Activated T-helper 1 cell treated with Interleukin-2 at 50 U/mL for 16 hours (primary cell): ENCODE results near the gene LY6G6F.

Source experiments
- DNase-seq: peaks from one replicate; pipeline ENCODE4 v3.0.0-alpha.2; 2020; ENCODE audit warnings: low read depth

Gene LY6G6F, protein sequence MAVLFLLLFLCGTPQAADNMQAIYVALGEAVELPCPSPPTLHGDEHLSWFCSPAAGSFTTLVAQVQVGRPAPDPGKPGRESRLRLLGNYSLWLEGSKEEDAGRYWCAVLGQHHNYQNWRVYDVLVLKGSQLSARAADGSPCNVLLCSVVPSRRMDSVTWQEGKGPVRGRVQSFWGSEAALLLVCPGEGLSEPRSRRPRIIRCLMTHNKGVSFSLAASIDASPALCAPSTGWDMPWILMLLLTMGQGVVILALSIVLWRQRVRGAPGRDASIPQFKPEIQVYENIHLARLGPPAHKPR

DNA sequence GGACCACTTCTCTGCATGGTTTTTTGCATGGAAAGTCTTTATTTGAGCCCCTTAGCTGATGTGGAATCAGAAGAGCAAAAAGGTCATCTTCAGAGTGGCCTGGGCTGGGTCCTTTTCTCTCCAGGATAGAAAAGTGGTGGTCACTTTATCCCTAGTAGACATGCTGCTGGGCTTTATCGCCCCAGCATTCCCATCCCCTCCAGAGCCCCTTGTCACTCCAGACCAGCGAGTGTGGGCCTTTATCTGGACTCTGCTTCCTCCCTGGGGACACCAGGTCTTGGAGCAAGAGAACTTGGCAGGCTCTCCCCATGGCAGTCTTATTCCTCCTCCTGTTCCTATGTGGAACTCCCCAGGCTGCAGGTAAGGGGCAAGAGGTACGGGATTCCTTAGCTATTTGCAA is at the start of gene LY6G6F:
Gene LY6G6F, plus strand, starts transcription at position 268 of the 400 bp plus-strand sequence. Its CDS starts 41 bp downstream, at position 309.
- DNase-seq = no peak

DNA sequence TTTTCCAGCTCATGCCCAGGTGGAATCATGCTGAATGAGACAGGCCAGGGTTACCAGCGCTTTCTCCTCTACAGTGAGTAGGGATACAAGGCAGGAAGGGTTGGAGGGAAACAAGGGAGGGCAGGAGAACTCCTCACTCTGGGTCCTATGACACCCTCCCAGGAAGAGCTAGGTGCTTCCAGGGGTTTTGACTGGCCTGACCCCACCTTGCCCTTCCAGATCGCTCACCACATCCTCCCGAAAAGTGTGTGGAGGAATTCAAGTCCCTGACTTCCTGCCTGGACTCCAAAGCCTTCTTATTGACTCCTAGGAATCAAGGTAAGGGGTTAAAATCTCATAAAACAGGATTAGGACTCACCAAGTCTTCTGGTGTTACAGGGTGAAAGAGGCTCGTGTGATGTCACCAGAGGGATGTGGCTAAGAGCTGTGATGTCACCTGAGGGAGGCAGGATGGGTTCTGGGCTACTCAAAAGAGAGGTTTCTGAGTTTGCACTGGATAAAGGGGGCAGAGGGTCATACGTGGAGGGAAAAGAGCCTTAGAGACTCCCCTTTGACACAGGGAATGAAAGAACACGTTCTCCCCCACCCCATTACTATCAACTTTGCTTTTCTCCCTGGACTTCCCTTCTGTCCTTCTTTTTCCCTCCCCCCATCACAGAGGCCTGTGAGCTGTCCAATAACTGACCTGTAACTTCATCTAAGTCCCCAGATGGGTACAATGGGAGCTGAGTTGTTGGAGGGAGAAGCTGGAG is 49.1 kb upstream of the LY6G6F start:
- no peak for DNase-seq

DNA sequence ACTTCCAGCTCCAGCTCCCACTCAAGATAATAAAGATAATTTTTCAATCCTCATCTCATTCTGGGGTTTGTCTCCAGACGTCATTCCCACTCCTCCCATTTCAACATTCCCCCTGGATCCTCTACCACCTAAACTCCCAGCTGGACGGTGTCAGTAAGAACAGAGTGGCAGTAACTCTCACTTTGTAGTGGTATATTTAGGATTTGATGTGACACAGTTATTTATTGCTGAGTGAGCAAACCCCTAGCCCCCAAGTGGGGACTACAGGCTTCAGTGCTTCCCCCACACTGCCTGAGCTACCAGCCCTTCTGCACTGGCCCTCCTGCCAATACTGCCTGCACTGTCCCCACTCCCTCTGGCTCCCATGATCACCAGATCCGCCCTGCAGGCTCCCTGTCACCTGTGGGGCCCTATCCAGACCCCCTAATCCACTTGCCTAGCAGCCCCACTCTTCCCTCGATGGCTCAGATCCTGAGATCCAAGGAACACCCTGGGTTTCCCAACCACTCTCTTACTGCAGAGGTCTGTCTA is 48.4 kb upstream of the LY6G6F start:
- DNase-seq = no peak

DNA sequence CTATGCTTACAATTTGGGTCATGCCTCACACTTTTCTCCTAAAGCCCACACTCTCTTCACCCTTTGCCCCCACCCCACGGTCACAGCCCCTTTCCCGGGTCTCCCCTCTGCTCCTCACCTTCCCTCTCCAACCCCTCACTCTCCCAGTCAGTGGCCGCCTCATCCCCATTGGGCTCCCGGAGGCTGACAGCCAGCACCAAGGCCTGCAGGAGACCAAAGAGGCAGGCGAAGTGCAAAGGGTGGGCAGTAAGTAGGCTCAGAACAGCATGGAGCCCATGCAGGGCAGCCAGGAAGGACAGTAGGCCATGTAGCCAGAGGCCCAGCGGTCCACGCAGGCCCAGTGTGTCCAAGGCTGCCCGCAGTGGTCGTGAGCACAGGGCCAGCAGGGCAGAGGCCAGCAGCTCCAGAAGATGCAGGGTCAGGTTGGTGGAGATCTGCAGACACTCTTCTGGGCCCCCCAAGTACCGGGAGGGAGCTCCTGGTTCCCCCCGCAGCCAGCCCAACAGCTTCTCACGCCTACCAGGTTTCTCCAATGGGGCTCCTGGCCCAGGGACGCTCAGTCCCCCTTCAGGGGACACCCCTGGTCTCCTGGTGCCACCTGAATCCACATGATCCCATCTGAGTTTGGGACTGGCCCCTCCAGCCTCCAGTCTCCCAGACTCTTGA is 47.5 kb upstream of the LY6G6F start:
- no peak for DNase-seq

DNA sequence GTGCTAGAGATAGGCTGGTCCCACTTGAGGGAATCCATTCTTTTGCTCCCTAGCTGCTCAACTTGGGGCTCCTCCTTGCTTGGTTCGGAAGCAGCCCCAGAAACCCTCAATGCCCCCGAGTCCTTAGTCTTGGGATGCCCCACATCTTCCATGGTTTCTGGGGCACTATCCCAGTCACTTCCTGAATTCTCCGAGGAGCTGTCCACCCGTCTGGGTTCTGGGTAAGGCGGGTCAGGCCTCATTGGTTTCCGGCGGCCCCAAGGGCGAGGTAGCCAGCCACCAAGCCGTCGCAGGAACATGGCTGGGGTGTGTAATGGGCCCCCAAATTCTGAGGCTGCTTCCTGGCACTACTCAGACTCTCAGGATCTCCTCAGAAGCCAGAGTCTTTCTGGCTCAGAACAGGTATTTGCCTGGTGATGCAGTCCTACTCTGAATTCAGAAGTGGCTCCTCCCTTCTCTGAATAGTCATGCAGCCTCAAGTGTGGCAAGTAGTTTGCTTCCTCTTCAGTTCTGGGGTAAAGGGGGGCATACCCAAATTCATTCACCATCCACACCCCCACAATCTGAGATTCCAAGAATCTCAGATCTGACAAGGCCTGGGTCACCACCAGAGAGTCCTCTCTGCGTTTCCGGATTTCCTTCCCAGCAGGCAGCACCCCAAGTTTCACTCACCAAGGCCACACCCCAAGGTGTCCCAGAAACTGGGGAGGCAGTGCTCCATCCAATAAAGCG is 46.9 kb upstream of the LY6G6F start:
- no peak for DNase-seq

DNA sequence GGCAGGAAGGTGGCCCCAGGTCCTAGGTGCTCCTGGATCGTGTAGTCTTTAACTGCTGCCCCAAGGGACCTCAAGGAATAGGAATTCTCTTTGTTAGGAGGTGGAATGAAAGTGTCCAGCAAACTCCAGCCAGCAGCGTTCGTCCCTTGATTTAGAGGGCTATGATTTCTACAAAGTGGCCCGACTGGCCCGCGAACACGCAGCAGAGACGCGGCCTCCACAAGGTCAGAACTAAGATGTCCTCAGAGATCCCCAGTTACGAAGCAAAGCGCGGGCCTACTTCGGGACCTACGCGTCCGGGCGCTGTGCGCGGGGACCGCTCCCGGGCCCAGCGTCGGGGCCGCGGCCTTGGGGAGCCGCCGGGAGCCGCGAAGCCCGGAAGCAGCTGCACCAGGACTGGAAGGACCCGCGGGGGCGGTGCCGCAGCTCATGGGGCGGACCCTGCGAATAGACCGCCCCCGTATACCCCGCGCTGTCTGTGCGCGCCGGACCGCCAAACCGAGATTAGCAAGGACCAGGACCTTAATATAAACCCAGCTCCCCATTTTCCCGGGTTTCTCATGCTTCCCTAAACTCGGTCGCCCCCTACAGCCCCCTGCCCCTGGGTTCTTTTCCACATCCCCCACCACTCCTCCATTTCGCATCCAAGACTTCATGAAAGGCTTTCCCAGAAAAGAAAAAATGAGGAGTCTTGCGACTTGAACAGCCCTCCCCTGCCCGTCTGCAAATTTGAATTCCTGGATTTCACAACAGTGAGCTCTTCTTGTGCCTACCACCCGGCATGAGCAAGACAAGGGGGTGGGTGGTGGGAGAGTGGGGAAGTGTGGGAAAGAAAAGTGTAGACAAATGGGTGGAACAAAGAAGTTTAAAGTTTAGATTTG is 46.0 kb upstream of the LY6G6F start, which contains the start of gene C6orf47:
Gene C6orf47, minus strand, starts transcription at position 398 of the 881 bp plus-strand sequence. CDS start 831 bp downstream, outside the sequence.
- DNase-seq = peak; percentile 63

DNA sequence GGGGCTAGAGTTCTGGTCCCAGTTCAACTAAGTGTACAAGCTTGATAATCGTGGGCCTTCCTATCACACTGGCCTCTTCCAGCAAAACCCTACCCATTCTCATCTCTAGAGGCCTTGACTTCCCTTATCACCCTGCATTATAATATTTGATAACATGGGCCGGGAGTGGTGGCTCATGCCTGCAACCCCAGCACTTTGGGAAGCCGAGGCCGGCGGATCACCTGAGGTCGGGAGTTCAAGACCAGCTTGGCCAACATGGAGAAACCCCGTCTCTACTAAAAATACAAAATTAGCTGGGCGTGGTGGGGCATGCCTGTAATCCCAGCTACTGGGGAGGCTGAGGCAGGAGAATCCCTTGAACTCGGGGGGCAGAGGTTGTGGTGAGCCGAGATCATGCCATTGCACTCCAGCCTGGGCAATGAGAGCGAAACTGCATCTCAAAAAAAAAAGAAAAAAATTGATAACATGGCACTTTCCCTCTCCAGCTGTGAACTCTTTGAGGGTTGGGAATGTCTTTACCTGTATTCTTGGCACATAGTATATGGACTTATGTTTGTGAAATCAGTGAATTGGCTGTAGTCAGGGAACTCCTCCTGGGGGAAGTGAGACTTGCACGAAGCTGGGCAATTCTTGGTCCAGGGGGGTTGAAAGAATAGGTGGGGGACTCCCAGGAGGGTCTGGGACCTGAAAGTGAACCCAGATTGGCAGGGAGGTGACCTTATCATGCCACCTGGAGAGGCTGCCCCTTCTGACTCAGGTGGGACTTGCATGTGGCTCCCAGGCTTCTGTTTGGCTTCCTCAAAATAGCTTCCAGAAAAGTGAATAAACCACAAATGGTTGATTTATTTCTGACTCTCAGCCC is 45.2 kb upstream of the LY6G6F start:
- no peak for DNase-seq

DNA sequence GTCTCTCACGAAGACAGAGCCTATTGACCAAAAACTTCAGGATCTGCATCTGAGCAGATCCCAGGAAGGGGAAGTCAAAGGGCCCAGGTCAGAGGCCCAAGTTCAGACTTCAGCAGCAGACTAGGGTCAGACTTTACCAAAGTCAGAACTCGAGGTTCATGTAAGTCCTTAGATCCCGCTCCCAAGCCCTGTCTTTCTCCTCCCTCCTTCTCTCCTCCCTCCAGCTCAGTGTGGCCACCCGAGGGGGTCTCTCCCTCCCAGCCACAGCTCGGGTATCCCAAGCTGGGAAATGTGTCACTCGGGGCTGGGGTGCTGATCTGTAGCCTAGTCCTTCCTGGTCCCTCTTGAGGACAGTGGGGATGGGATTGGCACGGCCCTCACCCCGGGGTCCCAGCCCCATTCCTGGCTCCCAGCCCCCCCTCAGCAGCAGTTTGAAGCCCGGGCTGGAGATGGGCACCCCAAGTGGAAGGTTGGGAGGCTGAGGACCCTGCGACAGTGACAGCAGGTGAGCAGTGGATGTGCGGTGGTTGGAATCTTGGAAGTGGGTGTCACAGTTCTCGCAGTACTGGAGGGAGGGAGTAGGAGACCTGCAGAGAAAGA is 44.4 kb upstream of the LY6G6F start:
- no peak for DNase-seq

DNA sequence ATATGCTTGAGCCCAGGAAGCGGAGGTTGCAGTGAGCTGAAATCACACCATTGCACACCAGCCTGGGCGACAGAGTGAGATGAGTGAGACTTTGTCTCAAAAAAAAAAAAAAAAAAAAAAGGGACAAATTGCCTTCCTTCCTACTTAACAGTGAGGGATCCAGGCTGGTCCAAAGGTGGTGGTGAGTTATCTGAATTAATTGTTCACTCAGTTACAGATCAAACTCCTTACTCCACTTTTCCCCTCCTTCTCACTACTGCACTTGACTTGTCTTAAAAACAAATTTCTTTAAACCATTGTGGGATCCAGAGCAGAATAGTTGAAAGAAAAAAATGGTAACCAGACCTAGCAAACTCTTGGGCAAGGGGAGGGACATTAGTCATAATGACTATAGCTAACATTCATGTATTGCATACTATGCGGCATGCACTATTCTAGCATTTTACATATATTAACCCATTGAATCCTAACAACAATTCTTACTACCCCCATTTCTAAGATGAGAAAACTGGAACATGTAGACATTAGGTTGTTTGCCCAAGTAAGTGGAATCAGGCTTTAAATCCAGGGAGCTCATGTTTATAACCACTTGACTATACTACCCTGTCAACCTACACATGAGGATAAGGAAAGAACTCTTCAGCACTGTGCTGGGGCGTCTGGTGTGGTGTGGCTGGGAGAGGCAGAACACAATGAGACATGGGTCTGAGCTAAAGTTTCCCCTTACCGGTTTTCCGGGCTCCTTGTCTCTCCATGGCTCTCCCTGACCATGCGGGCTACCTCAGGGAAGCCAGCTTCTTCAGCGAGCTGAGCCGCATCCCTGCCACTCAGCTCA is 43.3 kb upstream of the LY6G6F start:
- no peak for DNase-seq

DNA sequence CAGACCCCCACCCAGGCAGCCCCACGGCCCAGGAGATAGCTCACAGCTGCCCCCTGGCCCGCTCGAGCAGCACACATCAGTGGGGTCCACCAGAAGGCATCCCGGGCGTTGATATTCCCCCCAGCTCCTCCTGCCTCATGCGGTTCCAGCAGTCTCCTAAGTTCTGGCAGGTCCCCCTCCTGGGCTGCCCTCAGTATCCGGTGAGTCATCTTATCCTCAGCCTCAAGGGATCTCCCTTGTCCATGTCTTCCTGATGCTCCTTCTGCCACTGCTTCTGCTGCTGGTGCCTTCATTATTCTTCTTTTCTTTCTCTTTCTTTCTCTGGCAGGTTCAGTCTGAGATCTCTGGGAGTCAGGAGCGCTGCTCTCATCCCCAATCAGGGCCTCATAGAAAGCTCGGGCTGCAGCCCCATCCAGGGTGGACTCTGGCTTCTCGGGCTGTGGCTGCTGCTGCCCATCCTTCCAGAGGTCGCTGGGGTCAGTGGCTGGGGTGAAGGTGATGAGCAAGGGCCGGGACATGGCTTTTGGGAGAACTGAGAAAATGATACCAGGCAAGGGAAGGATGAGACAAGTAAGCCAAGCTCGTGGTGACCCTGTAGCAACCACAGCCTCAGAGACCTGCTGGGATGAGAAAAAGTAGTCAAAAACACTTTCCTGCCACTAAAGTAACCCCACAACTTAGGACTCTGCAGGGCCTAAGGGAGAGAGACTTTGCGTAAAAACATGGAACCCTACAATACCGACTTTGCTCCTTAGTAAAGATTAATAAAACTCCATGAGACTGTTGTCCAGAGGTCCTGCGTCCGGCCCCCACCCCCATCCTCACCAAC is 42.5 kb upstream of the LY6G6F start:
- no peak for DNase-seq

DNA sequence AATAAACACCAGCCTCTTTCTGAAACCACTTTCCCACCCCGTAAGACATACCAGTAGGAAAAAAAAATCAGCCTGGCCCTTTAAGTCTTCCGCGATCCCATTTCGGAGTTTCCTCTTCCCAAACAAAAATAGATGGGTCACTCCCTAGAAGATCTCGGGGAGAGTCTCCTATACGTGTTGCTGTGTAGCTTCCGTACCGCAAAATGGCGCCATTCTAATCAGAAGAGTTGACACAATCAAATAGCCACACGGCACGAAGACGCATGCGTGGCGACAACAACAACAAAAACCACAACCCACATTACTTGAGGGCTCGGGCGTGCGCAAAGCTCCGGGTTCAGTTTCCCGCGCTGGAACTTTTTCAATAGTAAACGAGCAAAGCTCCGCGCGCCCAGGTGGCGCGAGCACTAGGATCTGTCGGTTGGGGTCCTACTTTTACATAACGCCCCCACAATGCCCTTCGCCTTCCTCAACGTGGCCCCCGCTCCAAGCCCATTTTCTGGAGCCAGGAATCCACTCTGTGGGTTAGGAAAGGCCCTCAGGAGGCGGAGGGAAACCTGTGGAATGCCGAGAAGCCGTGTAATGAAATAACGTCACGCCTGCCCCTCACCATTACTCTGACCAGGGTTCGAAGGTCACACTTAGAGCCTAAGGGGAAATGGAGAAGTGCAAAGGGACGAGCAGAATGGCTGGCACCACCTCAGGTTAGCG is 41.7 kb upstream of the LY6G6F start, which contains the start of gene GPANK1:
Gene GPANK1, minus strand, starts transcription at position 208 of the 711 bp plus-strand sequence. CDS start 519 bp downstream, outside the sequence.
- peak; percentile 83 for DNase-seq

DNA sequence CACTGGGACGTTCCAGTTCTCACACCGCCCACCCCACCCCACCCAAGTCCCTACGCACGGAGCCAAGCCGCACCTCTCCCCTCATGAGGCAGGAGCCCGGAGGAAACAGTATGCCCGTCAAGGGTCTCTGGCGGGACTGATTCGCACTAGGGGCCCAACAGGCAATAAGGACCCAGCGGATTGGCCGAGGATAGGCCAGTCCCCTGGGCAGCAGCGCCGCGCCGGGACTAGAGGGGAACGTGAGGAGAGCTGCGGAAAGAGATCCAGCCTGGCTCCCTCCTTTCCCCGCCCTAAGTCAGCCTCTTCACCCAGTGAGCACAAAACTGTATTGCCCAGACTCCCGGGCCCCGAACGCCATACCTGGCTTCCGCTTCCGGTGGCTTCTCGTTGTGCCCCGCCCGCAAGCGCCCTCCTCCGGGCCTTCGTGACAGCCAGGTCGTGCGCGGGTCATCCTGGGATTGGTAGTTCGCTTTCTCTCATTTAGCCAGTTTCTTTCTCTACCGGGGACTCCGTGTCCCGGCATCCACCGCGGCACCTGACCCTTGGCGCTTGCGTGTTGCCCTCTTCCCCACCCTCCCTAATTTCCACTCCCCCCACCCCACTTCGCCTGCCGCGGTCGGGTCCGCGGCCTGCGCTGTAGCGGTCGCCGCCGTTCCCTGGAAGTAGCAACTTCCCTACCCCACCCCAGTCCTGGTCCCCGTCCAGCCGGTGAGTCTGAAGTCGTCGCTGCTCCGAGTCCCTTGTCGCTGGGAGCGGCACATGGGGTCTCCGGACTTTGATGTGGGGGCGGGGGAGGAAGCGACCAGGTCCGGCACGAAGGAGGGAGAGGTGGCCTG is 40.9 kb upstream of the LY6G6F start, which contains the start of gene CSNK2B:
Gene CSNK2B, plus strand, starts transcription at position 580 of the 836 bp plus-strand sequence. CDS start 752 bp downstream, outside the sequence.
- peak; percentile 97 for DNase-seq

DNA sequence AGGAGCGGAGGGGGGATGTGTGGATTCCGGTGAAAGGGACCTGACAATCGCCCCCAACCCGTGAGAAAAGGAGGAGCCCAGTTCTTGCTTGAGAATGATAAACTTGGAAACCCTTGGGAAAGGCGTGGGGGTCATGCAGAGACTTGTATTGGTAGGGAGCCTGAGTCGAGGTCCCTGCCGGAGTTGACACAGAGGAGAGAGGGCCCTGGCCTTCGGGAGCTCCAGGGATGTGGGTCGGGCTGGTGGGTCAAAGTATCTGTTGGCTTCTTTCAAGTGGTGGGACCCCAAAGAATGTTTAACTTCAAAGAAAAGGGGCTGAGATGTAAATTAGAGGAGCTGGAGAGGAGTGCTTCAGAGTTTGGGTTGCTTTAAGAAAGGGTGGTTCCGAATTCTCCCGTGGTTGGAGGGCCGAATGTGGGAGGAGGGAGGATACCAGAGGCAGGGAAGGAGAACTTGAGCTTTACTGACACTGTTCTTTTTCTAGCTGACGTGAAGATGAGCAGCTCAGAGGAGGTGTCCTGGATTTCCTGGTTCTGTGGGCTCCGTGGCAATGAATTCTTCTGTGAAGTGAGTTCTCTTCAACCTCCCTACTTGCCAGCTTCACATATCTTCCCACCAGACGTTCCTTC is 40.2 kb upstream of the LY6G6F start:
- no peak for DNase-seq

DNA sequence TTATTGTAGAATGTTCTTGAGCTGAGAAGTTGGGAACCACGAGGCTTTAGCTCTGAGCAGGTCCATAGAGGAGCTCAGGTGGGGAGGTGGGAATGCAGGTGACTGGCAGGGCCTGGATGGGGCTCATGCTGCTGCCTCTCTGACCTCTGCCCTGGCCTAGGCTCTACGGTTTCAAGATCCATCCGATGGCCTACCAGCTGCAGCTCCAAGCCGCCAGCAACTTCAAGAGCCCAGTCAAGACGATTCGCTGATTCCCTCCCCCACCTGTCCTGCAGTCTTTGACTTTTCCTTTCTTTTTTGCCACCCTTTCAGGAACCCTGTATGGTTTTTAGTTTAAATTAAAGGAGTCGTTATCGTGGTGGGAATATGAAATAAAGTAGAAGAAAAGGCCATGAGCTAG is 37.0 kb upstream of the LY6G6F start, which contains the start of gene LY6G5B:
Gene LY6G5B, plus strand, starts transcription at position 301 of the 400 bp plus-strand sequence. CDS start 975 bp downstream, outside the sequence.
- DNase-seq = no peak

DNA sequence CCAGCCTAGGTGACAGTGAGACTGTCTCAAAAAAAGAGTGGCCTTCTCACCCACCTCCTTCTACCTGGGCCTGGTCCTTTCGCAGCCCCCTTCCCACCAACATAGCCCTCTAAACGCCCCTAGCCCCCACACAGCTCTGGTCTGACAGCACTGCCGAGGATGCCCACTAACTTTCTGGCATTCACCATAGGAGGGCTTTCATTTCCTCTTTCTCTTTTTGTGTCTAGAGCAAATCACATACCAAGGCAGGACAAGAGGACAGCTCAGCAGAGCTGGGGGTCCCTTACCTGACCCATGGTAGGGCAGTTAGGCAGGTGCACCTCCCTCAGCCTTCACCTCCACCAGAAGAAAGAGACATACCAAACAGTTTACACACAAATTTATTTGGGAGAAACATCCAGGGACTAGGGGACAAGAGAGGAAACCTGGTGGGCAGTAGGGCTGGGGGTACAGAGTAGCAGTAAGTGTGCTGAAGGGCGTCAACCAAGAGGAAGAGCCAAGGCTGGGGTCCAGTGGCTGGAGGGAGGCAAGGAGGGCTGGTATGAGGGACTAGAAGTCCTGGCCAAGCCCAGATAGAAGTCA is 30.3 kb upstream of the LY6G6F start:
- no peak for DNase-seq
